Measurements from ENCODE around the gene IKZF5. TPM values are rescaled to one million over a fixed set of nuclear protein-coding genes. Genes with fewer than 3 reads are reported as not detected.

Gene IKZF5
- polyA plus RNA-seq, 3 donors, result 8.6 to 12.8 (median 9.8) TPM

- DNase-seq, result no peak
- WGBS (ENCODE audit: insufficient coverage), result 92% methylated on average over 6 of the region's 8 CpGs
- intact Hi-C loops (cut with micrococcal nuclease), result no loop called here
- no peak overlapping the region for H3K27ac Mint-ChIP-seq
- H3K27me3 ChIP-seq (ENCODE audit: control insufficient read depth in 2 of 2, insufficient read depth in 2 of 2, low read length in 2 of 2), result no peaks in the 10 kb centered on the region
- H3K4me3 ChIP-seq (replicated peaks in 1 of 3; ENCODE audit: low read depth in 2 of 3, low read length in 3 of 3), result no peak overlapping the region
- H3K79me2 ChIP-seq (ENCODE audit: insufficient read depth, low read length), result no peaks in the 10 kb centered on the region
- peaks cover 12% of the 10 kb centered on the region for H3K4me1 Mint-ChIP-seq
- peak overlapping the region in 1 of 2 donors; percentile 6 for H3K4me3 Mint-ChIP-seq
- H3K27me3 Mint-ChIP-seq (ENCODE audit: low read depth in 3 of 3), result peaks cover 0 to 3% (median 0%) of the 10 kb centered on the region in 3 donors
- no peak overlapping the region for H3K4me2 ChIP-seq (replicated peaks; ENCODE audit: extremely low read depth, low read length, poor library complexity, severe bottlenecking)
- peaks cover 11% of the 10 kb centered on the region in 2 donors for H3K4me1 ChIP-seq (ENCODE audit: control insufficient read depth in 1 of 2, insufficient read depth in 2 of 2, low read length in 2 of 2)
- no peak overlapping the region for H3K27ac ChIP-seq (ENCODE audit: low read depth in 1 of 2, low read length in 2 of 2)
- no peaks in the 10 kb centered on the region for H3K9me3 Mint-ChIP-seq
- peaks cover 15 to 25% of the 10 kb centered on the region in 2 donors for H3K36me3 Mint-ChIP-seq
- no peaks in the 10 kb centered on the region for H3K36me3 ChIP-seq (replicated peaks in 1 of 2; ENCODE audit: control insufficient read depth in 1 of 2, insufficient read depth in 2 of 2, low read length in 2 of 2)
- no peak overlapping the region for H3K9ac ChIP-seq (ENCODE audit: insufficient read depth, low read length, poor library complexity, severe bottlenecking)
- no peak overlapping the region for H2AFZ ChIP-seq (ENCODE audit: insufficient read depth, low read depth, low read length, poor library complexity, severe bottlenecking)
- H4K20me1 ChIP-seq (ENCODE audit: insufficient read depth, low read length), result no peaks in the 10 kb centered on the region
- H3K9me3 ChIP-seq (replicated peaks in 1 of 2; ENCODE audit: control insufficient read depth in 1 of 2, insufficient read depth in 1 of 2, low read length in 2 of 2), result no peaks in the 10 kb centered on the region
- TF ChIP-seq CTCF (IDR thresholded peaks at IDR 0.05), result no peak
Measured at GRCh38 chr10:123035467-123036086, 27.0 kb upstream of the IKZF5 start.

GRCh38 chr10:123034332-123034731, 25.7 kb upstream of the IKZF5 start:
- H3K36me3 Mint-ChIP-seq, result peaks cover 15 to 22% of the 10 kb centered on the region in 2 donors
- H3K27me3 ChIP-seq (ENCODE audit: control insufficient read depth in 2 of 2, insufficient read depth in 2 of 2, low read length in 2 of 2), result no peaks in the 10 kb centered on the region
- DNase-seq, result no peak
- peaks cover 8% of the 10 kb centered on the region in 2 donors for H3K4me1 ChIP-seq (ENCODE audit: control insufficient read depth in 1 of 2, insufficient read depth in 2 of 2, low read length in 2 of 2)
- H3K27ac Mint-ChIP-seq, result no peak overlapping the region
- no peak overlapping the region for H3K27ac ChIP-seq (ENCODE audit: low read depth in 1 of 2, low read length in 2 of 2)
- H3K79me2 ChIP-seq (ENCODE audit: insufficient read depth, low read length), result no peaks in the 10 kb centered on the region
- intact Hi-C loops (cut with micrococcal nuclease), result no loop called here
- H3K9ac ChIP-seq (ENCODE audit: insufficient read depth, low read length, poor library complexity, severe bottlenecking), result no peak overlapping the region
- H3K4me3 ChIP-seq (replicated peaks in 1 of 3; ENCODE audit: low read depth in 2 of 3, low read length in 3 of 3), result no peak overlapping the region
- no peaks in the 10 kb centered on the region for H3K36me3 ChIP-seq (replicated peaks in 1 of 2; ENCODE audit: control insufficient read depth in 1 of 2, insufficient read depth in 2 of 2, low read length in 2 of 2)
- peaks cover 0 to 3% (median 0%) of the 10 kb centered on the region in 3 donors for H3K27me3 Mint-ChIP-seq (ENCODE audit: low read depth in 3 of 3)
- TF ChIP-seq CTCF (IDR thresholded peaks at IDR 0.05), result no peak
- no peak overlapping the region for H3K4me2 ChIP-seq (replicated peaks; ENCODE audit: extremely low read depth, low read length, poor library complexity, severe bottlenecking)
- H4K20me1 ChIP-seq (ENCODE audit: insufficient read depth, low read length), result no peaks in the 10 kb centered on the region
- no peaks in the 10 kb centered on the region for H3K9me3 ChIP-seq (replicated peaks in 1 of 2; ENCODE audit: control insufficient read depth in 1 of 2, insufficient read depth in 1 of 2, low read length in 2 of 2)
- H3K4me3 Mint-ChIP-seq, result no peak overlapping the region
- peaks cover 9% of the 10 kb centered on the region for H3K4me1 Mint-ChIP-seq
- no peaks in the 10 kb centered on the region for H3K9me3 Mint-ChIP-seq
- H2AFZ ChIP-seq (ENCODE audit: insufficient read depth, low read depth, low read length, poor library complexity, severe bottlenecking), result no peak overlapping the region
